SHP77 treated with DMSO at 0.1 percent for 48 hours (cell line): ENCODE measurements around the gene FCHSD2.

Experiments
- DNase-seq: peaks from one replicate; lab custom pipeline; 2025; lab: John Stamatoyannopoulos, UW

FCHSD2 gene

DNA sequence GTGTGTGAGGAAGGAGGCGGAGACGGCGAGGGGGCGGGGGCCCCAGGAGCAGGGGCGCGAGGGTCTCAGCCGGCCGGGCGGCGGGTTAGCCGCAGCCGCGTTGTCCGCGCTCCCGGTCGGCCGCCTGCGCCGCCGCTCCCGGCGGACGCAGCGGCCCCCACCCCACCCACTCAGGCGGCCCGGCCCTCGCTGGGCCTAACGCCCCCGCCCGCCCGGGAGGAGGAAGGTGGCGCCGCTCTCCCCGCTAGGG, at the start of gene FCHSD2:
TSS of gene FCHSD2 (minus strand) at position 191 of the 250 bp plus-strand sequence. CDS start 441 bp downstream, outside the sequence.
- DNase-seq, result no peak

DNA sequence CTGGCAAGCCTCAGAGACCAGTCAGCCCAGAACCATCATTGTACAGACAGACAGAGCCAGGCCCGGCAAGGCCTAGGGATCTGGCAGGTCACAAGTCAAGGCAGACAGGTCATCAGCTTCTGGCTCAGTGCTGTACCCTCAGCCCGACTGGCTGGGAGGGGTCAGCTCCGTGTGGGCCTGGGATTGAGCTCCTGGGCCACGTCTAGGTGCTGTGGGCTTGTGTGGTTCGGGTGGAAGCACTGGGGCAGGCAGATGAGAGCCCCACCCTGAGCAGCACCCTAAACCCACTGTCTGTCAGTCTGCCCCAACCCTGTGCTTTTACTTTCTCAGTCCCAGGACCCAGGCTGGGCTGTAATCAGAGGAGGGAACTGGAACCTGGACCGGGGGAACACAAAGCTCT, 49.0 kb upstream of the FCHSD2 start:
- no peak for DNase-seq

DNA sequence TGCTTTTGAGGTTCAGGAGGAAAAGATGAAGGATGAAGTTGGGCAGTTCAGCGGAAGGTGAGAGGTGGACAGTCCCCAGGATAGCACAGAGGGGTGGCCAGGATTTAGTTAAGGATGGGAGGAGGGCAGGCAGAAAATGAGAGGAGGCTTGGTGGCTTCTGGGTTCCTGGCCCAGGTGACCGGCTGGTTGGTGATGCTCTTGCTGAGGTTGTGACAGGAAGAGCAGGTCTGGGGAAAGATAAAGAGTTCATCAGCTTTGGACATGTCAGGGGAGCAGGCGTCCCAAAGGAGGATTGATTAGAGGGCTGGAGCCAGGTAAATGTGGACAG, 48.4 kb upstream of the FCHSD2 start:
- DNase-seq, result no peak

DNA sequence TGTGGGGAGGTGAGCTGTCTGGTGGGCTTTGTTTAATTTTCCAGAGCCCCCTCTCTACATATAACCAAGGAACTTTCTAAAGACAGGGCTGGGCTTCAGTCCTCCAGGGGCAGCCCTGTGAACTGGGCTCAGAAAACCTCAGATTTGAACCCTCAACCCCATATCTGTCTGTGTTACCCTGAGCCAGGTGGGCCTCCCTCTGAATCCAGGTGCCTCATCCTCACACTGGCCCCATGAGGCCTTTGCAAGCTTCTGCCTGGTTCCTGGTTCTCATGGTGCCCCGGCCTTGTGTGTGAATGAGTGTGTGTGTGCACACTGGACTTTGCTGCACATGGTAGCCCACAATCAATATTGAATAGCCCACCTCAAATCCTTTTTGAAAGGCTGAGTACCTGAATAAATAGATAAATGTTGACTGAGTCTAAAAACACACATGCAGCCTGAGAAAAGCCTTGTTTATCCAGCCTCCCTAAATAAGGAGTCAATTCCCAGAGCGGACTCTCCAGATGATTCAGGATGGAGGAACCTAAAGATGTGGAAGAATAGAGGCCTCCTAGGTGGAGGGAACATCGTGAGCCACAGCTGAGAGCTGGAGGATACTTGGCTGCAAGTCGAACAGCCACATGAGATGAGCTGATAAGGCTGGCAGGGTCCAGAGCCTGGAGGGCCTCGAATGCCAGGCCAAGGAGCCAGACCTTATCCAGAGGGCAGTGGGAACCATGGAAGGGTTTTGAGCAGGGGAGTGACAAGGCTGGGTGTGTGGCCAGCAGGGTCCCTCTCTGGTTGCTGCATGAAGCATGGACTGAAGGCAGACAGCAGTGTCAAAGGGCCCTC, 47.8 kb upstream of the FCHSD2 start:
- no peak for DNase-seq

DNA sequence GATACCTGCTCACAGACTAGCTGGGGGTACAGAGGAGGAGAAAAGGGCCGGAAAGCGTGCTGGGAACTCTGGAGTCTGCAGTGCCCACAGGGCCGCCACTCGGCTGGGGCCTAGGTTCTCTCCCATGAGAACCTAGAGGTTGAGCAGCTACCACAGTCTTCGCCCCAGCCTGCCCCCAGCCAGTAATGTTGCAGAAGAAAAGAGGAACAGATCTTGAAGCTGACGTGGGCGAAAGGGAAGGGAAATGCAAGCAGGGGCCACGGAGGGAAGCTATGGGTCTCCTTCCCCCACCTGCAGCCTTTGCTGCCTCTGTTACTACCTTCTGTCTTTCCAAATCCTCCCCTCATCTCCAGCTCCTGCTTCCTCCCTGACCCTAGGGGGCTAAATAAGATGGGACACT, 47.2 kb upstream of the FCHSD2 start:
- no peak for DNase-seq

DNA sequence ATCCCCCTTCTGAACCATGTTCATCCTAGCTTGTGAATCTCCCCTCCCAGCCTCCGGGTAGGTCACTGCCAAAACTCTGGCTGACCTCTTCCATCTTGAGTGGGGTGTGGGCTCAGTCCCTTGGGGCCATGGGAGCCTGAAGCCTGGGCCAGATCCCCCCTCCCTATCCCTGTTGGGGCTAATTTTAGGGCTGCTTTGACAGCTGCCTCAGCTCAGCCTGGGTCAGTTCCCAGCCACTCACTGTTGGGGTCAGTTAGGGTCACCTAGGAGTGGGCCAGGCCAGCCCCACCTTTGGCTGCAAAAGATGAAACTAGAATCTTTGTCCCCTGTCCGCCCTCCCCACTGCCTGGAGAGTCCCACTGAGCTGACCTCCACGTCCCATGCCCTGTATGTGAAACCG, 46.2 kb upstream of the FCHSD2 start:
- no peak for DNase-seq

DNA sequence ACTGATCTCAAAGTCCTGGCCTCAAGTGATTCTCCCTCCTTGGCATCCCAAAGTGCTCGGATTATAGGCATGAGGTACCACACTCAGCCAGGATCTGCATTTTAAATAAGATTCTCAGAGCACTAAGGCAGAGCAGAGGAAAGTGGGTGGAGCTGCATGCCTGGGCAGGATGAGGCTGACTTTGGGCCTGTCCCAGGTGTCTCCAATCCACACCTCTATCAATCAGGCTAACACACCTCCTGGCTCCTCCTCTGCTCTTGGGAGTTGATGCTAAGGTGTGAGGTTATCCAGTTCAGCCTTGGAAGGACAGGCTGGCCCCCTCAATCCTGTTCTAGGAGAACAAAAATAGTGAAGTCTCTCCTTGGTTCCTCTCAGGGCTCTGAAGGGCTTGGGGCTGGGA, 45.7 kb upstream of the FCHSD2 start:
- DNase-seq, result no peak

DNA sequence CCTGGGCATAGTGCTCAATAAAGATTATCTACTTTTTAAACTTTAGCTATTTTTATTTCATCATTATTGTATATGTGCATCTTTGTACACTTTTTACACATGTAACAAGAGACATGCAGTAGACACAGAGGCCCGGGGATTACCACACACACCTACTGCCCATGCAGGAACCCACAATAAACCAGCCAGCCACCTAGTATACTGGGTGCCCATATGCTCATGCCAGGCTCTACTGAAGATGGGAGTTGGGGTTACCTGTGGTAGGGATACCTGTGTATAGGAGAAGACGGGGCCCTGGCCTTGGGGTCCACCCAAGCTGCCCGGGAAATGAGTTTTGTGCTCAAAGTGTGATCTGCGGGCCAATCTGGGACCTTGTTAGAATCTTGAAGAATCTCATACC, 44.8 kb upstream of the FCHSD2 start:
- DNase-seq, result no peak

DNA sequence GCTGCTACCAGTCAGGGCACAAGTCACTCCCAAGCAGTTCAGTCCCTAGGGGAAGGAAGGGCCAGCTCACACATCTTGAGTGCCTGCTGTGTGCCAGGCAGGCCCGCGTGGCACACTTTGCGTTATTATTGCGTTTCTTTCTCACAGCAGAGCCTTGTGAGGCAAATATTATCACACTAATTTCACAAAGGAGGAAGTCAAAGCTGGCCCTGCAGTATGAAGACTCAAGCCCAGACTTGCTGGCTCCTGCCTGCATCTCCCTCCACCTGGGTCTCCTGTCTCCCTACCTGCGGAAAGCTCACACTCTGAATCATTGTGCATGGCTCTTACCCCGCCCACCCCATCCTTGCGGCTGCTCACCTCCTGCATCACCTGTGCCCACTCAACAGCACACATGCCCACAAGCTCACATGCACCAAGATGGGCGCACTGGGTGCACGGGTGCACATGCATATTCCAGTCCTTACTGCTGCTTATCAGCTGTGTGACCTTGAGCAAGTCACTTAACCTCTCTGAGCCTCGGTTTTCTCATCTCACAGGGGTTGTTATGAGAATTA, 44.3 kb upstream of the FCHSD2 start:
- no peak for DNase-seq

DNA sequence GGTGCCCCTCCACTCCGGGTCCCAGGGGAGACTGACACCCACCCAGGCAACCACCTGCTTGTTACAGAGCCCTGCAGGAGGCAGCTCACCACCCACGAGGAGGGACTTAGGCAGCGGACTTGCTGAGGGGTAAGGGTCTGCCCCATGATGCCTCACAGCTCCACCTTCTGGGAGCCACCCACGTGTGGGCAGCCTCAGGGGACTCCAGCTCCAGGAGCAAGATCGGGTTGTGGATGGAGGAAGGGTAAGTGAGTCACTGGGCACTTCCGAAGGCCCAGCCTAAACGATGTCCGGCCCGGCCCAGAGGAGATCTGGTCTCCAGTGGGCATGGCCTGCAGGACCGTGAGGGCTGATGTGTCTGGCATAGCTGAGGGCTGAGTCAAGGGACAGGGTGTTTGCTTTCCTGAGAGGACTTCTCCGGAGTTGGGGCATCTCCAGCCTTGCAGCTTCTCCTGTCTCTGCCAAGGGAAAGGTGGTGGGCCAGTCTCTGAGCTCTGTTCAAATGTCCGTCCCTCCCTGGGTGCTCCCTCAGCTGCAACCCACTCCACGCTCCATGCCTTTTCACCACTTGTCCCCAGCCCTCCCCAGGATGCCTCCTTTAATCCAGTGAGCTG, 43.7 kb upstream of the FCHSD2 start:
- DNase-seq, result no peak

DNA sequence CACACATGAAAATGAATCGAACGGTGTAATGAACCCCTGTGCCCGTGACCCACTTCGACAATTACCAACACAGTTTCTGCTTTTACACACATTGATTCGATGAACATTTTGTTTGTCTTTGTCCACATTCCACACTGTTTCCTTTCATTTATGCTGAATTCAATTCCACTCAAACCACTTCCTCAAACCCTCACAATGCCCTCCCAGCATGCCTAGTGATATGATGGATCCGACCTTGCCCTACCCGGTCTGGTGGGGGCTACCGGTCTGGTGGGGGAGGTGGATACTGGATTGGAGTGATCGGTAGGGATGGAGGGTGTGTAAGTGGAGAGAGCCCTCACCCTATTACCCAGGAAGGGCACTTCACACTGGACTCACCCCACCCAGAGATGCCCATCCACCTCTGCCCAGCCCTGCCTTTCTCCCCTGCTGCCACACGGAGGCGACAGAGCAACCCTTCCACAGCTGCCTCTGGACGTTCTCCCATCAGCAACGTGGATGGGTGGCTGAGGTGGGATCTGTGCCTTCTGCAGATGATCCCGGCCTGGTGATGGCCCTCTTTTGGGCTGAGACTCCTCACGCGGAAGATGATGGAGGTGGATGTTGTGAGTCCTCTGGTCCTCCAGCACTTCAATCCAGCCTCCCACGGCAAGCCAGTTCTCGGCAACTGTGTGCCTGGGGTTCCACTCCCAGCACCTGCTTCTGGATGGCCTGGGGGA, 43.0 kb upstream of the FCHSD2 start:
- peak; percentile 32 for DNase-seq

DNA sequence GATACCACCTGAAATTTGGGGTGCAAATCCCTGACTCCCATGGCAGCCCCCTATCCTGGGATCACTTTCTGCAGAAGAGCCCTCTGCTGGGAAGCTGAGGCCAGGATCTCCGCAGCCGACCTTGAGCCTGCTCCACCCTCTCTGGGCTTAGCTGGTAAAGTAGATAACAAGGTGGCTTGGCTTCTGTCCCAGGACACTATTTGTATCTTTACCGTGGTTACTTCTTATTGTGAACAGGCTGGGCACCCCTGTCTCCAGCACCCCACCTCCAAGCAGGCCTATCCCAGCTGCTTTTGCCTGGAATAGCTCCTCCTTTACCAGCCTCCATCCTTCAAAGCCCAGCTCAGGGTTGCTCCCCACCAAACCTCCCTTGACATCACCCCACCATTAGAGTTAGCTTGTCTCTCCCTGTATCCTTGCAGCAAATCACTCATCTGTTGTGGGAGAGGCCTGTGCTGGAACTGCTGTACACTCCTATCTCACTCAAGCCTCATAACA, 40.8 kb upstream of the FCHSD2 start:
- no peak for DNase-seq

DNA sequence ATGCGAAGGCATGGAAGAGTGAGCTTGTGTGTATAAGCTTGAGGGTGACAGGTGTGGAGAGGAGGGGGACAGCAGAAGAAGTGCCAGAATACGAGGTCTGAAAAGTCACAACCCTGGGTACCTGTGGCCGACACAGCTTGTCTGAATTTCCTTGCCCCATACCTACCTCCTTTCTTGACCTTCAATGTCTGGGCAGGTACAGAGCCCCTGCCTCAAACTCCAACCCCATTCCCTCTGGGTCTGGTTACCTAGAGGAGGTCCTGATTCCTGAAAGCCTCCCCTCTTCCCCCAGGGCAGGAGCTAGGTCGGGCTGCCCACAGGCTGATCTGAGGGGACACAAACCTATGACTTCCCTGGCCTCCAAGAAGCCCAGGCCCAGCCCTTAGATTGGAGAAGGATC, 36.6 kb upstream of the FCHSD2 start:
- no peak for DNase-seq

DNA sequence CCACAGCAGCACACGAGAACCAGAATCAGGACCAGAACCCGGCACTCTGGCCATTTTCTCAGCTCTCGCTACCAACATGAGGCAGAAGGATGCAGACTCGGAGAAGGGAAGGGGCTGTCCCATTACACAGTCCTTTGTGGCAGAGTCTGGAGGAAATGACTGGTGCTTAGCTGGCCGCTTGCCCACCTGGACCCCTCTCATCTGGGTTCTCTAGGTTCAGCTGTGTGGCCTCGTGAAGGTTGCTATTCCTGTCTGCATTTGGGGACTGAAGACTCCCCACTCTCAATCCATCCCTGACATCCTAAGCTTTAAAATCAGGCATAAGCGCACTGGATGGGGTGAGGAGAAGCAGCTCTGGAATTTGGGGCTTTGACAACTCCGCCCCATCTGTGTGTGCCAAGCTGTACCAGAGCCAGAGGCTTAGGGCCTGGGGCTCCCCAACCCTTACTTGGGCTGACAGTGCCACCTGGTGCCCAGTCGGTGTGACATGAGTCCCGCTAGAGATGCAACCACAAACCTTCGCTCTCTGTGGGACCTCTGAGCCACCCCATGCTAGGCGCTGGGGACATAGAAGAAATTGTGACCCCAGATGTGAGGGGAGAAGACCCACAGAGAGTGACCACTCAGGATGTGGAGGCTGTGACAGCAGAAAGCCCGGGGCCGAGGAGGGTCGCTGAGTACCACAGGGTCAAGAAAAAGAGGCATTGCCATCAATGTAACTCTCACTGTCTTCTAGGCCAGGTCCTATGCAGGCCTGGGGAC, 35.8 kb upstream of the FCHSD2 start:
- peak; percentile 24 for DNase-seq

DNA sequence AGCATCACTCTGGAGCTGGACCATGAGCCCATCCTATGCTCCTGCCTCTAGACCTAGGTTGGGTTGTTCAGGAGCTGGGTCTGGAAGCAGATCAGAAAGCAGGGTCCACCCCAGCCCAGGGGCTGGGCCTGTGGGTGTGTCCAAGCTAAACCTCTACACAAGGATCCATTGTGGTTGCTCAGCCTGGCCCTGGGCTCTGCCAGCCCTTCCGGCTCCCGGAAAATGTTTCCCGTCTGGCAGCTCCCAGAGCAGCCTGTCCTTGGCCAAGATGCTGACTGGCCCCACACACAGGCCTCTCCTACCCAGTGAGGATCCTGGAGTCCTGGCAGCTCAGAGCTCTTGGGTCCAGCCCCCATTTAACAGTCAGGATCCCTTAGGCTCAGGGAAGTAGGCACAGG, 35.3 kb upstream of the FCHSD2 start:
- no peak for DNase-seq

DNA sequence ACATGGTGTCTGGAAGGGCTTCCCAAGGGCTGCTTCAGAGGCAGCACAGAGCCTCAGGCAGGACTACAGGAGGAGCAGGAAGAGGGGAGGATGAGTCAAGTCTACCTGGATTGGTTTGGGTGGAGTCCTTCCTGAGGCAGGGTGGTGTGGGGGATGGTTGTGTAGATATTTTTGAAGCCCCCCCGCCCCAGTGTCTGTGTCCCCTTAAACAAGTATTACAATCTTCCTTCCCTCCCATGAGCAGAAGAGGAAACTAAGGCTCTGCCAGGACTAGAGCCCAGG, 34.7 kb upstream of the FCHSD2 start:
- no peak for DNase-seq

DNA sequence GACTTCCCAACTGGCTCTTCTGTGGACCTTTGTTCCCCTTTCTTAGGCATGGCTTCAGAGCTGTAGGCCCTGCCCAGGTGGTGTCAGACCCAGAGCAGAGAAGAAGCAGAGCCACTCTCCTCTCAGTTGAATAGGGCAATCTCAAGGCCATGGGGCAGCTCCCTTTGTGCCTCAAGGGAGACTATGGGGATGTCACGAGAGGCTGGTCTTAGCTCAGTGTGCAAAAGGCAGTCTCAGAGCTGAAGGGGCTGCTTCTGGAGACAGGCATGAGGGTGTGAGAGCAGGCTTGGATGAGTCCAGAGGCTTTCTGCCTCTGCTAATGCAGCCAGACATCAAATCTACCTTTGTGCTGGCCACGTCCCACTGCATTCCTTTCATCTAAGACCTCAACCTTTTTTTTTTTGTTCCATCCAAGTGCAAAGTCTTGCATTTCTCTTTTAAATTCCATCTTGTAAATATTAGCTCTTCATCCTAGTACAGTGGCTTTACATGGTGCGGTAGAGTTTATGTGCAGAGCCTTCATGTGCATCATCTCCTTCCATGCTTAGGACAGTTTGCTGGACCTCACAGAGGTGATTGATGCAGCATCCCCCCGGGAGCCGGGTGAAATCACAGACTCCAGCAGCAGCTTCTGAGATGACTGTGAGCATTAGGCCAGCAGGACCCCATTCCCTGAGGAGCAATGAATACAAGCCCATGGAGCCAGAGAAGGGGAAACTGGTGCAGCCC, 34.2 kb upstream of the FCHSD2 start:
- DNase-seq, result no peak

DNA sequence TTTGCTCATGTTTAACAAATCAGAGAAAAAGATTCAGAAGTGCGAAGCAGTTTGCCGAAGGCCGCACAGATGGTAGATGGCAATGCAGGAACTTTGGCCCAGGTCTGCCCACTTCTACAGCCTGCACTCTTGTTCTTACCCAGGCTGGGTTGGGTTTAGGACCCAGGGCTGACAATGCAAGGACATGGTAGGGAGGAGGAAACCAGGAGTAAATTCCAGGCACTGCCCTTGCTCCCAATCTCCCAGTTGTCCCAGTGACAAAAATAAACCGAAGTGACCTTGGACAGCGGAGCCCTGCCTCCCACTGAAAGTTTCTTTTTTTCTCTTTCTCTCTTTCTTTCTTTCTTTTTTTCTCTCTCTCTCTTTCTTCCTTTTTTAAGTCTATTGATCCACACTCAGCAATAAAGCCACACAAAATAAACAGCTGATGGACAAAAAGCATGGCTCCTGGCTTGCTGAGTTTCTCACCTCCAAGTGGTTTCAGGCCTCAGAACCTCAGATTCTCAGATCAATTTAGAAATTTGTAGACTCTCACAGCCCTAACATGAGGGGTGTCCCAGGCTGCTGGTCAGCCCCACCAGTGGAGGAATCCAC, 33.5 kb upstream of the FCHSD2 start:
- no peak for DNase-seq

DNA sequence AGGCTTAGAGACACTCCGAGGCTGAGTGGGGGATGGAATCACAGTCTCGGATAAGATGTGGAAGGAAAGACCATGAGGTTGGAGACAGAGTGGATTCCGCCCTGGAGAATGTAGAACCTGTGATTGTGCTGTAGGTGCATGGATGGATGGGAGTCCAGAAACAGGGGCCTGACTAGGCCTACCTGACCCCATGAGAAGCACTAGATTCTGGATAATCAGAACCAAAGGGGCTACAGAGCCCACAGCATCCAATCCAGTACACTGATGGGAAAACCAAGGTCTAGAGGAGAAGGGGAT, 32.3 kb upstream of the FCHSD2 start:
- no peak for DNase-seq

DNA sequence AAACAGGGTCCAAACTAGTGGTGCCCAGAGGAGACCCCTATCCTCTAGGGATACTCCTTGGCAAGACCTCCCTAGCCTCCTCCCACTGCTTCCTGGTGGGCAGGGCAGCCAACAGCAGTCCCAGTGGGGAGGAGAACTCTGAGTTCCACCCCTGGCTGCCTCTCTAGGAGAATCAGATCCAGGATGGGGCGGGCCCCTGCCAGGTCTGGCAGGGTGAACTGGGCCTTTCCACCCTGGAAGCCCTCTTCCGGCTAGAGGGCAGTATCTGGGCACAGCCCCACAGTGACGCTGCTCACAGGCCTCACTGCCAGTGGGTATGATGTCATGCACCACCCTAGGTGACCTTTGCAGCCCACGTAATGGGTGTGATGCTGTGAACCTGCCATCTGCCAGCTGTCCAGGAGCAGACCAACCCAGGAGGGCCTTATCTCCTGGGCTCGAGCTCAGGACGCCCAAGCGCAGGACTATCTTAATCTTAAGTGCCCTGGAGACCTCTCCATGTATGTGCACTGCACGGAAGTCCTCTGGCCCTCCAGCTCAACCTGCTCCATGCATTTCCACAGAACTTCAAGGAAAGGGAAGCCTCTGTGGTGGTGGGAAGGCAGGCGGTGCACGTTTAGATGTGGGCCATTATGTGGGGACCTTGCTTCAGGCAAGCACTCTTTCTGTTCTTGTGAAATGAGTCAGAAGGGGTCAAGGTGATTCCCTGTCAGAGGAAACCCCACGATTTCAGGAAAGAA, 31.8 kb upstream of the FCHSD2 start:
- no peak for DNase-seq
